Purkinje cell (primary cell): ENCODE measurements around the gene ZBTB42. TPM values are rescaled to one million over a fixed set of nuclear protein-coding genes. Genes with fewer than 3 reads are reported as not detected.

Experiments
- polyA plus RNA-seq: library from polyadenylated mRNA; unstranded; fragments of >200 nt; fragmentation: Nextera tagmentation; gene quantifications from 2 replicates; pipeline ENCODE4 v1.2.1, GENCODE V29; 2014

ZBTB42 gene
- polyA plus RNA-seq: not detected in 2 replicates

DNA sequence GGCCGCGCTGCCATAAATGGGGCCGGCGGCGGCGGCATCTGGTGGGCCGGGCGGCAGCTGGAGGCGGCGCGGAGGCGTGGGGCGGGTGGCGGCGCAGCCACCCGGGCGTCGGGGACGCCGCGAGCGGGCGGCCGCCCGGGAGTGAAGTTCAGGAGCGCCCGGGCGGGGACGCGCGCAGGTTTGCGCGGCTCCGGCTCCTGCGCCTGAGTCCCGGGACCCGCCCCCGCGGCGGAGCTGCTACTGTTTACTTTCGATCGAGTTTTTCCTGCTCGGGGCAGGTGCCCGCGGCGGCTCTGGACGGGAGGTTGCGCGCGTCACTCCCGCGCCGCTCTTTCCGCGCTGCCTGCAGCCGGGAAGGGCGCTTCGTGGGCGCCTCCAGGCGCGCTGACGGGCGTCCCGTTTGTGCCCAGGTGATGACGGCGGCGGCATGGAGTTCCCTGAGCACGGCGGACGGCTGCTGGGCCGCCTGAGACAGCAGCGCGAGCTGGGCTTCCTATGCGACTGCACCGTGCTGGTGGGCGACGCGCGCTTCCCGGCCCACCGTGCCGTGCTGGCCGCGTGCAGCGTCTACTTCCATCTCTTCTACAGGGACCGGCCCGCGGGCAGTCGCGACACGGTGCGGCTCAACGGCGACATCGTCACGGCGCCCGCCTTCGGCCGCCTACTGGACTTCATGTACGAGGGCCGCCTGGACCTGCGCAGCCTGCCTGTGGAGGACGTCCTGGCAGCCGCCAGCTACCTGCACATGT is at the start of gene ZBTB42:
Gene ZBTB42 (plus strand): TSS at position 331 of the 749 bp plus-strand sequence. CDS start 97 bp downstream, at position 428.

DNA sequence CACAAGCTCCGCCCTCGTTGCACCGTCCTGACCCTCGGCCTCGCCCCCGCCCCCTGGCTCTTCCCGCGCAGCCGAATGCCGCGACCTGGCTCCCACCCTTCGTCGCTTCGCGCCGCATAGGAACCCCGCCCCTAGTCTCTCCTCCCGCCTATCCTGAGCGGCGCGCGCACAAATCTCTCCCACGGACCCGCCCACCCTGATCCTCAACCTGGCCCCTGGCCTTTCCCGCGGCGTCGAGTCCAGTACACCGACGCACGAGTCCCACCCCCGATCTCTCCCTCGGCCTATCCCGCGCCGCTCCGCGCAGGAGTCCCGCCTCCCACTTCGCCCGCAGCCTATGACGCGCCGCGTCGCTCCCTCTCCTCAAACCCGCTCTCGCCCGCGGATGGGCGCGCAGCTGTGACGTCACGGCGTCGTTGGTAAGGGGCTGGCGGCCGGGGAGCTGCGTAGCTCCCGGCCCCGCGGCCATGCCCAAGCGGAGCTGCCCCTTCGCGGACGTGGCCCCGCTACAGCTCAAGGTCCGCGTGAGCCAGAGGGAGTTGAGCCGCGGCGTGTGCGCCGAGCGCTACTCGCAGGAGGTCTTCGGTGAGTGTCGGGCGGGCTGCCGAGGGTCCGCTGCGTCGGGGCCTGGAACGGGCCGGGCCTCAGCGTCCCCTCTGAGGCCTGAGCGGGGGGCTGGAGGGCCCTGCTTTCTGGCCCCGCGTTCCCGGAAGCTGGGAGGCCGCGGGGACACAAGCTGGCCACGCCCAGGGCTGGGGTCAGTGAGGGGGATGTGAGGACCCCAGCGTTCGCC is 48.0 kb upstream of the ZBTB42 start, which contains the start of gene SIVA1:
Gene SIVA1 (plus strand): TSS at position 413 of the 793 bp plus-strand sequence. CDS start 55 bp downstream, at position 468.

DNA sequence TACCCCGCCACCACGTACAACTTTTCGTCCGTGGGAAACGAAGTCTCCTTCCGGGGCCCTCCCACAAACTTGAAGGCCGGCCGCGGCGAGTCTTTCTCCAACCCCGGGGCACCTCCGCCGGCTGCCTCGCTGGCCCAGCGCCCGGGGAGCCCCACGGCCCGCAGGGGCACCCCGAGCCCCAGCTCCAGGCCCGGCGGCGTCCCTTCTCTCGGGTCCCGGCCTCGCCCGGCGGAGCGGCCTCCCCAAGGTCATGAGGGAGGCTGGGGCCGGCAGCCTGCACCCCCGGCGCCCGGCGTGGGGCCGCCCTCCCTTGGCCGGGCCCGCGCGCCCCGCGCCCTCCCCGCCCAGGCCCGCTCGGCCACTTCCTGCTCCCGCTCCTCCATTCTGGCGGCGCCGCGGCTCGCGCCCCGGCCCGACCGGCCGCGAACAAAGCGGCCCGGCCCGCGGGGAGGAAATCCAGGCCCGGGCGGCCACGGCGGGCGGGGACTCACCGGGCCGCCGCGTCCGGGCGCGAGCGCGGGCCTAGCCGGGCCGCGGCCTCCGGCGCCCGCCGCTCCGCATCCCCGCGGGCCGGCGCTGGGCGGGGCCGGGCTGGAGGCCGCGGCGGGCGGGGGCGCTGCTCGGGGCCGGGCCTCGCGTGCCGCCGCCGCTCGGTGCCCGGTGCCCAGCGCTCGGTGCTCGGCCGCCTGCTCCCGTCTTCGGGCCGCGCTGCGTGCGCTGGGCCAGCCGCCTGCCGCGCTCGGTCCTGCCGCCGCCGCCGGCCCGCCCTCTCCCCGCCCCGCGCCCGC is 5.7 kb upstream of the ZBTB42 start, which contains the start of gene AKT1:
Gene AKT1 (minus strand): TSS at position 756 of the 788 bp plus-strand sequence. CDS start 3,105 bp downstream, outside the sequence.

Other genes starting within 250 kb of the ZBTB42 start
- gene C14orf180, start 221.3 kb upstream of the ZBTB42 start, polyA plus RNA-seq: not detected in 2 replicates
- gene TMEM179, start 196.3 kb upstream of the ZBTB42 start, polyA plus RNA-seq: 8.6 and 19.7 TPM in 2 replicates
- gene INF2, start 111.5 kb upstream of the ZBTB42 start, polyA plus RNA-seq: 0.13 and 1.8 TPM in 2 replicates
- 1.8 and 1.9 TPM in 2 replicates for gene ADSS1, start 76.9 kb upstream of the ZBTB42 start, polyA plus RNA-seq
- gene SIVA1, start 48.0 kb upstream of the ZBTB42 start, polyA plus RNA-seq: 26.9 and 30.6 TPM in 2 replicates
- 0.87 and 1.9 TPM in 2 replicates for gene AKT1, start 5.4 kb upstream of the ZBTB42 start, polyA plus RNA-seq
- gene CEP170B, start 64.2 kb downstream of the ZBTB42 start, polyA plus RNA-seq: 0.31 and 0.87 TPM in 2 replicates
- gene PLD4, start 123.8 kb downstream of the ZBTB42 start, polyA plus RNA-seq: 2.2 TPM in 1 of 2 replicates, not detected in the other
- 3.8 and 6.1 TPM in 2 replicates for gene AHNAK2, start 177.3 kb downstream of the ZBTB42 start, polyA plus RNA-seq
- 1.5 and 5.5 TPM in 2 replicates for gene CLBA1, start 184.7 kb downstream of the ZBTB42 start, polyA plus RNA-seq
- gene CDCA4, start 220.0 kb downstream of the ZBTB42 start, polyA plus RNA-seq: 0.36 and 1.2 TPM in 2 replicates